Midbrain (tissue), 1 donor: ENCODE measurements around the gene COQ10B.
"Not testable (repeated sequence)": the region's sequence is repeated elsewhere in the genome, so short reads cannot be mapped to it uniquely, and the experiment has no call there.

Experiments
- DNase-seq: peaks from one replicate; lab custom pipeline; 2025; lab: John Stamatoyannopoulos, UW

COQ10B gene

GRCh38 chr2:197450935-197451358 is 2.4 kb upstream of the COQ10B start:
- DNase-seq: not testable (repeated sequence)

GRCh38 chr2:197452754-197453122 is 614 bp upstream of the COQ10B start:
- no peak for DNase-seq

- no peak for DNase-seq
These were observed 604 bp downstream of the COQ10B start for GRCh38 chr2:197453914-197454398.

- no peak for DNase-seq
These were observed 1.6 kb downstream of the COQ10B start for GRCh38 chr2:197454923-197455322.

- DNase-seq: no peak
These were observed 2.1 kb downstream of the COQ10B start for GRCh38 chr2:197455428-197455827.

GRCh38 chr2:197460649-197461048 is 7.3 kb downstream of the COQ10B start:
- no peak for DNase-seq

- DNase-seq: no peak
These were observed 7.7 kb downstream of the COQ10B start for GRCh38 chr2:197461057-197461456.

DNA sequence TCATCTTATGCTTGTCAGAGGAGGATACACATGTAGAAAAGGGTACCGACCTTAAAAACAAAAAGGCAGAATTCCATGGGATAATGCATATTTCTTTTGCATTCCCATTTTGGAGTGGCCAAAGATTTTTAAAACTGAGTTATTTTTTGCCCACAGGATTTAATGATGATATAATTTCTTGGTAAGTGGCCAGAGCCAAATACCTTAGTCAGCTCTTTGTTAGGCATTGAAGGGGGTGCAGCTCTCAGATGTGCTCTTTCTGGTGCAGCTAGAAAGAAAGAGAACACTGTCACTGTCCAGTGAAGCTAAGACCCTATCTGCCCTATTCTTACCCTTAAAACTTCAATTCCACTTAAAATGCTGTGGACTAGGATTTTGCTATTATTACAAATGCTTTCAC is 10.8 kb downstream of the COQ10B start:
- DNase-seq: no peak

DNA sequence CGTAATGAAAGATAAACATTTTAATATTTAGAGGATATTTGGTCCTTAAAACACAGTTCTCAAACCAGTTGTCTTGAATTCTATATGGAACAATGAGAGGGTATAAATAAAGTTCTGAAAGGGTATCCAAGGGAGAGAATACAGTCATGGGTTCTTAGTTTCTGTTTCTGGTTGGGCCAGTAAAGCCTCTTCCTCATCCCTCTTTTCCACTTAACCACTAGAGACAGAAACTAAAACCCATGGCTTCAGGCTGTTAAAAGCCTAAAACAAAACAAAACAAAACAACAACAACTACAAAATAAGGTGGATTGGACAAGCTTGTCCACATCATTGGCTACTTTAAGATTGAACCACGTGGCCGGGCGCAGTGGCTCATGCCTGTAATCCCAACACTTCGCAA is 18.8 kb downstream of the COQ10B start:
- DNase-seq: no peak

DNA sequence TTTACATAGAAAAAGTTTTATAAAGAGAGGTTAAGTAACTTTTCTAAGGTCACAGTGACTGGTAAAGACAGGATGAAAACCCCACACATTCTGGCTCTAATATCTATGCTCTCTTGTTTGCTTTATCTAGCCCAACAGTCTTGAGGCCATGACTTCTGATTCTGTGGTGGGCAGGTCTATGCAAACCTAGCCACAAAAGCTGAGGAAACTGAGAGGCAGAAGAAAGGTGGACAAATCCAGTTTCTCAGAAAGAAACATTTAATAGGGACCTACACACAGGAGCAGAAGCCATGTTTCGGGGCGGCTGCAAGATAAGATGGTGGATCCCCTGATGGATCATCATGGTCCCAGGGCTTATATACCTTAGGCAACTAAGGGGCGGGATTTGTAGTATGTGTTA is 24.4 kb downstream of the COQ10B start:
- no peak for DNase-seq

DNA sequence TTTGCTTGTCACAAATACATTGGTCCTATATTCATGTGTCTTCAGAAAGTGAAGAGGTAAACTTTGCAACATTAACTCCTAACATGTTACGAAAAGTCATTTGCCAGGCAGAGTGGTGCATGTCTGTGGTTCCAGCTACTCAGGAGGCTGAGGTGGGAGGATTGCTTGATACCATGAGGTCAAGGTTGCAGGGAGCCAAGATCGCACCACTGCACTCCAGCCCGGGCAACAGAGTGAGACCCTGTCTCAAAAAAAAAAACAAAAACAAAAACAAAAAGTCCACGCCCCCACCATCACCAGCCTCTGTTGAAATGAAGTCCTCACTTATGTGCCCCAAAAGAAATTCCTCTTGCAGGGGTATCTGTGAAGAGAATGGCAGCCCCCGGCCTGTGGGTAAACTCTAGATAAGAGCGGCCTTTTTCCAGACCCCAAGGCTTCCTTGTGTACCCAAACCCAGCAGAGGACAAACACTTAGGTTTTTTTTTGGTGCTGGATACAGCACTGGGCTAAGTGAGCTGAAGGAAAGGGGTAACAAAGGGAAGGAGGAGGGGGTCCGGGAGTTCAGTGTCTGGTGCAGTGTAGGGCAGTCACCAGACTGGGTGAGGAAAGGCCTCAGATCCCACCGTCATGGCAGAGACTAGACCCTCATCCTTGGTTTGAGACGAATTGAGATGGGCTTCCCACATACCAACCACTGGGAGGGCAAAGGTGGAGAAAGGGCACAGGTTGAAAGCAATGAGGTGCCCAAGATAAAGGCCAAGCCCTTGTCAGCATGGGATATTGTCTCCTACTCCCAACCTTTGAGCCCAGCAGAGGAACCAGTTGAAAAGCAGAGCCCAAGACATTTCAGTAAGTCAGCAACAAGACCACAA is 27.0 kb downstream of the COQ10B start:
- DNase-seq: no peak

- not testable (repeated sequence) for DNase-seq
These were observed 30.9 kb downstream of the COQ10B start for GRCh38 chr2:197484248-197484647.

DNA sequence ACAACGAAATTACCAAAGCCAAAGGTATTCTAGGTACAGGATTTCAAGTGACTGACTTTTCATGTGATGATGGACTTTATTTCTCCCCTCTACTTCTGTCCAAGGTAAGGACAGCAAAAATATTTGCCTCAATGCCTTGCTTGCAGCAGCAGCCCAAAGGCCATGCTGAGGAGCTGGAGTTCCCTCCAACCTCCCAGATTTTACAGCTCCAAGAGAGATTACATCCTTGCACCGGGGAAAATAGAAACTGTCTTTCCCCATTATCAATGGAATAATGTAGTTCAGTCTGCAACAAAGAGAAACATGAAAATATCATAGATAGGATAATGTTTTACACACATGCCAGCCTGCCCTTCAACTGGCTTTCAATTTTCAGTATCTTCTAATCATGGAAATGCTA is 32.8 kb downstream of the COQ10B start:
- DNase-seq: no peak

DNA sequence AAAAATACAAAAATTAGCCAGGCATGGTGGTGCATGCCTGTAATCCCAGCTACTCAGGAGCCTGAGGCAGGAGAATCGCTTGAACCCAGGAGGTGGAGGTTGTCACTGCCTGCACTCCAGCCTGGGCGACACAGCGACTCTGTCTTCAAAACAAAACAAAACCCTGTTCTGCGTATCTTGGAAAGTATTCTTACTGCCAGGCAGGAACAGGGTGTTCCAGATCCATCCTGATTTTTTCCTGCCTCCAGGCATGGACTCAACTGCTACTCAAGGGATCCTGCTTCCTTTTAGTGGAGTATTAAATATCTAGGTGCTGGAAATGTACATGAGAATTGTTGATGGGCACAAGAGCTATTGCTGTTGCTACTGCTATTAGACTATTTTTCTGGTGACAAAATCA is 34.0 kb downstream of the COQ10B start:
- no peak for DNase-seq

- no peak for DNase-seq
These were observed 42.2 kb downstream of the COQ10B start for GRCh38 chr2:197495433-197496134.

DNA sequence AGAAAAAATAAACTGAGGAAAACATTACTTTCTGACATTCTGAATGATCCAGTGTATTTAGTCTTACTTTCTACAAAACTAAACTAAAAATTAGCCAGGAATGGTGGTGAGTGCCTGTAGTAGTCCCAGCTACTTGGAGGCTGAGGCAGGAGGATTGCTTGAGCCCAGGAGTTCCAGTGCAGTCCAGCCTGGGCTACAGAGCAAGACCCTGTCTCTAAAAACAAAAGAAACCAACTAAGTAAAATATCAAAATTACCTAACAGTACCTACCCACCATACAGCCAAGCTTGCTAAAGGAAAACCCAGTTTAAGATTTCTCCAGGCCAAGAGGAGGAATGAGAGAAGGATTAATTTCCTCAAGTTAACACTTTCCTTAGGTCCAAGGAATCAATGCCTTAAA is 43.3 kb downstream of the COQ10B start:
- DNase-seq: no peak

DNA sequence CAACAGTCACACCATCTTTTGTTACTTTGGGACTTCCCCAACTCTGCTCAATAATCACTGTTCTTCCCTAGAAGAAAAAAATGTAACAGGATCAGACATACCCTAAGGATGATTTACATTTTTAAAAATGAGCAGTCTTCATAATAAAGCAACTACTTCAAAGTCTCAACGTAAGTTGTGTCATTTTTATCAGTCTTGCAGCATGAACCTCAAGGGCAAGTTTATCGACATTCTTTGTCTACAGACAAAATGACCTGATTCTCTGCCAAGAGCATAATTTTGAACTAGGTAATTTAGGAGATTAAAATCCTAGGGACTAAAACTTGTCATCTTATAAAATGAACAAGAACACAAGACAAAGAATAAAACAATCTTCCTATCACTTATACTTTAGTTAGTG is 44.0 kb downstream of the COQ10B start:
- DNase-seq: no peak

- no peak for DNase-seq
These were observed 45.0 kb downstream of the COQ10B start for GRCh38 chr2:197498235-197498936.

- DNase-seq: peak; percentile 58
These were observed 45.7 kb downstream of the COQ10B start for GRCh38 chr2:197498937-197499593.

GRCh38 chr2:197499594-197500502 is 46.5 kb downstream of the COQ10B start, which contains the start of the genes HSPD1 and HSPE1:
HSPD1 (minus strand) TSS chr2:197499840; CDS start chr2:197498848, 992 bp downstream.
HSPE1 (plus strand) TSS chr2:197500379; CDS start chr2:197500437, 58 bp downstream.
- DNase-seq: peak; percentile 100
